ENCODE data around the gene PLD1.

DNA sequence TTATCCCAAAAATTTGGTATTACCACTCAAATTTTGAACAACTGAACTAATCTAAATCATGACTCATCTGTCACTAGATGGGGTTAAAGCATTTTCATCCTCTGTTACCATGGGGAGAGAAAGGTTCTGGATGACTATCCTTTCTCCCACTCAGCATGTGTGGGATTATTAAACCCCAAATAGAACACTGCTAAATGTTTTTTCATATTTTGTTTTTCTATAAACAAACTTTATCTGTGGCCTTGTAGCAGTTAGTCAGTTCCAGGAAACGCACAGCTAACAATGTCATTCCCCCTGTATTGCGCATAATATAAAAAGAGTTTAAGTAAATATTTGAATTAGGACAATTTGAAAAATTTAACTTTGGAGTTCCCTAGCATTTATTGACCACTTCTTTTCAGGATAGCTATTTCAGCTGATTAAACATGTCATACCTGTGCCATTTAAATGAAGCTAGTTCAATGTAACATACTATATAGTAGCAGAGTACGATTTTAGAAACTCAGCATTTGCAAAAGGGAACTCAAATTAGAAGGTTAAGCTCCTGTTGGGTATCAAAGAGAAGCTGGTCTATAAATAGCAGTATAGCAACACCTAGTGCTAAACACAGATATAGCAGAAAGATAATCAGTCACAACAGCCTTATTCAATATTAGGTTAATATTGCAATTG lies 23.6 kb upstream of the PLD1 start:
- no peak for TF ChIP-seq GATA2 (IDR thresholded peaks at IDR 0.05; ENCODE audit: low read depth, low read length)
- TF ChIP-seq GATA3 (IDR thresholded peaks at IDR 0.05; ENCODE audit: low read depth, low read length): no peak
